ENCODE results near the gene CLNK.

CLNK gene

GRCh38 chr4:10571909-10572308, 112.7 kb downstream of the CLNK start:
- DNase-seq (ENCODE audit: extremely low read depth, low read depth) = no peak
- TF ChIP-seq CTCF (IDR thresholded peaks at IDR 0.05; ENCODE audit: low read depth, low read length) = no peak

GRCh38 chr4:10569491-10569890, 115.1 kb downstream of the CLNK start:
- no peak for DNase-seq (ENCODE audit: extremely low read depth, low read depth)
- no peak for TF ChIP-seq CTCF (IDR thresholded peaks at IDR 0.05; ENCODE audit: low read depth, low read length)

- no peak for DNase-seq (ENCODE audit: extremely low read depth, low read depth)
- no peak for TF ChIP-seq CTCF (IDR thresholded peaks at IDR 0.05; ENCODE audit: low read depth, low read length)
Measured at GRCh38 chr4:10567766-10568165, 116.8 kb downstream of the CLNK start.

GRCh38 chr4:10565166-10565780, 119.3 kb downstream of the CLNK start:
- no peak for DNase-seq (ENCODE audit: extremely low read depth, low read depth)
- TF ChIP-seq CTCF (IDR thresholded peaks at IDR 0.05; ENCODE audit: low read depth, low read length) = no peak

- DNase-seq (ENCODE audit: extremely low read depth, low read depth) = peak; percentile 5
- TF ChIP-seq CTCF (IDR thresholded peaks at IDR 0.05; ENCODE audit: low read depth, low read length) = peak; percentile 85
Measured at GRCh38 chr4:10554694-10555093, 129.9 kb downstream of the CLNK start.

GRCh38 chr4:10554121-10554520, 130.4 kb downstream of the CLNK start:
- no peak for DNase-seq (ENCODE audit: extremely low read depth, low read depth)
- no peak for TF ChIP-seq CTCF (IDR thresholded peaks at IDR 0.05; ENCODE audit: low read depth, low read length)

- TF ChIP-seq CTCF (IDR thresholded peaks at IDR 0.05; ENCODE audit: low read depth, low read length) = no peak
Measured at GRCh38 chr4:10552591-10553280, 131.8 kb downstream of the CLNK start.

More at GRCh38 chr4:10552591-10553280, 131.8 kb downstream of the CLNK start:
- no peak for DNase-seq (ENCODE audit: extremely low read depth, low read depth)
